ENCODE measurements around the gene MOV10L1.

DNA sequence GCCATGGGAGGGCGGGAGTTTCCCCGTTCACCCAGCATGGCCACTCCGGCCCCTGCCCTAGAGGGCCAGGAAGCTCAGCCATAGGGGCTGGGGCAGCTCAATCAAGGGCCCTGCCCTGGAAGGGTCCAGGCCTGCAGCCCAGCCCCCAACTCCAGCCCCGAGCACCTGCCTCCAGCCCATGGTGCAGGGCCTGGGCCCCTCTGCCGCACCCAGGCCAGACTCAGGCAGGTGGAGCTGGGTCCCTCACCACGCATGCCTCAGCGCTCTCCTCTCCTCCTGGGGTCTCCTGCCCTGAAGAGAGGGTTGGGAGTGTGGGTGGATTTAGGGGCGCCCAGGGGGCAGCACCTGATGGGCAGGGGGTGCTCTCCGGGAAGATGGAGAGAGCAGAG is 17.6 kb upstream of the MOV10L1 start:
- TF ChIP-seq, protein P1, sequence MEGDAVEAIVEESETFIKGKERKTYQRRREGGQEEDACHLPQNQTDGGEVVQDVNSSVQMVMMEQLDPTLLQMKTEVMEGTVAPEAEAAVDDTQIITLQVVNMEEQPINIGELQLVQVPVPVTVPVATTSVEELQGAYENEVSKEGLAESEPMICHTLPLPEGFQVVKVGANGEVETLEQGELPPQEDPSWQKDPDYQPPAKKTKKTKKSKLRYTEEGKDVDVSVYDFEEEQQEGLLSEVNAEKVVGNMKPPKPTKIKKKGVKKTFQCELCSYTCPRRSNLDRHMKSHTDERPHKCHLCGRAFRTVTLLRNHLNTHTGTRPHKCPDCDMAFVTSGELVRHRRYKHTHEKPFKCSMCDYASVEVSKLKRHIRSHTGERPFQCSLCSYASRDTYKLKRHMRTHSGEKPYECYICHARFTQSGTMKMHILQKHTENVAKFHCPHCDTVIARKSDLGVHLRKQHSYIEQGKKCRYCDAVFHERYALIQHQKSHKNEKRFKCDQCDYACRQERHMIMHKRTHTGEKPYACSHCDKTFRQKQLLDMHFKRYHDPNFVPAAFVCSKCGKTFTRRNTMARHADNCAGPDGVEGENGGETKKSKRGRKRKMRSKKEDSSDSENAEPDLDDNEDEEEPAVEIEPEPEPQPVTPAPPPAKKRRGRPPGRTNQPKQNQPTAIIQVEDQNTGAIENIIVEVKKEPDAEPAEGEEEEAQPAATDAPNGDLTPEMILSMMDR (IDR thresholded peaks at IDR 0.05) = no peak
- TF ChIP-seq POLR2A (IDR thresholded peaks at IDR 0.05) = no peak

Measured in lower leg skin (tissue), 3 donors.